Measurements from ENCODE around the gene PTPN12.
"Not testable (repeated sequence)": the region's sequence is repeated elsewhere in the genome, so short reads cannot be mapped to it uniquely, and the experiment has no call there.

PTPN12 gene

DNA sequence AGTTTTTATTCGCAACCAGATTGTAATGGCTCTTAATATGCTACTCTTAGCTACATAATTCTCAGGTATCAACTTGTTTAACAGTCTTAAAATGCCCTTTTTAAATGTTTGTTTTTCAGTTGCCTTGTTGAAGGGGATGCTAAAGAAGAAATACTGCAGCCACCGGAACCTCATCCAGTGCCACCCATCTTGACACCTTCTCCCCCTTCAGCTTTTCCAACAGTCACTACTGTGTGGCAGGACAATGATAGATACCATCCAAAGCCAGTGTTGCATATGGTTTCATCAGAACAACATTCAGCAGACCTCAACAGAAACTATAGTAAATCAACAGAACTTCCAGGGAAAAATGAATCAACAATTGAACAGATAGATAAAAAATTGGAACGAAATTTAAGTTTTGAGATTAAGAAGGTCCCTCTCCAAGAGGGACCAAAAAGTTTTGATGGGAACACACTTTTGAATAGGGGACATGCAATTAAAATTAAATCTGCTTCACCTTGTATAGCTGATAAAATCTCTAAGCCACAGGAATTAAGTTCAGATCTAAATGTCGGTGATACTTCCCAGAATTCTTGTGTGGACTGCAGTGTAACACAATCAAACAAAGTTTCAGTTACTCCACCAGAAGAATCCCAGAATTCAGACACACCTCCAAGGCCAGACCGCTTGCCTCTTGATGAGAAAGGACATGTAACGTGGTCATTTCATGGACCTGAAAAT, 89.7 kb downstream of the PTPN12 start:
- Histone ChIP-seq H3K27ac (ENCODE audit: low read depth in 2 of 2, low read length in 2 of 2) (no peak overlapping the region), H3K9me3 (ENCODE audit: control insufficient read depth in 2 of 2, low read length in 2 of 2) (no peaks in the 10 kb centered on the region), H3K9ac (ENCODE audit: low read depth in 1 of 2, low read length in 2 of 2) (no peak overlapping the region), H3K27me3 (ENCODE audit: control insufficient read depth in 2 of 2, insufficient read depth in 2 of 2, low read length in 2 of 2) (no peaks in the 10 kb centered on the region), H3K4me1 (ENCODE audit: control insufficient read depth in 2 of 2, insufficient read depth in 2 of 2, low read length in 2 of 2) (no peaks in the 10 kb centered on the region), H3K4me3 (ENCODE audit: low read length in 2 of 2) (no peak overlapping the region), H3K36me3 (ENCODE audit: control insufficient read depth in 2 of 2, insufficient read depth in 2 of 2, low read length in 2 of 2) (peaks cover 20 to 26% of the 10 kb centered on the region in 2 donors)

DNA sequence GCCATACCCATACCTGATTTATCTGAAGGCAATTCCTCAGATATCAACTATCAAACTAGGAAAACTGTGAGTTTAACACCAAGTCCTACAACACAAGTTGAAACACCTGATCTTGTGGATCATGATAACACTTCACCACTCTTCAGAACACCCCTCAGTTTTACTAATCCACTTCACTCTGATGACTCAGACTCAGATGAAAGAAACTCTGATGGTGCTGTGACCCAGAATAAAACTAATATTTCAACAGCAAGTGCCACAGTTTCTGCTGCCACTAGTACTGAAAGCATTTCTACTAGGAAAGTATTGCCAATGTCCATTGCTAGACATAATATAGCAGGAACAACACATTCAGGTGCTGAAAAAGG, 90.2 kb downstream of the PTPN12 start:
- H3K9ac ChIP-seq (ENCODE audit: low read depth in 1 of 2, low read length in 2 of 2), result no peak overlapping the region
- no peaks in the 10 kb centered on the region for H3K27me3 ChIP-seq (ENCODE audit: control insufficient read depth in 2 of 2, insufficient read depth in 2 of 2, low read length in 2 of 2)
- H3K27ac ChIP-seq (ENCODE audit: low read depth in 2 of 2, low read length in 2 of 2), result no peak overlapping the region
- no peak overlapping the region for H3K4me3 ChIP-seq (ENCODE audit: low read length in 2 of 2)
- H3K36me3 ChIP-seq (ENCODE audit: control insufficient read depth in 2 of 2, insufficient read depth in 2 of 2, low read length in 2 of 2), result peaks cover 14 to 25% of the 10 kb centered on the region in 2 donors
- H3K9me3 ChIP-seq (ENCODE audit: control insufficient read depth in 2 of 2, low read length in 2 of 2), result no peaks in the 10 kb centered on the region
- H3K4me1 ChIP-seq (ENCODE audit: control insufficient read depth in 2 of 2, insufficient read depth in 2 of 2, low read length in 2 of 2), result no peaks in the 10 kb centered on the region

GRCh38 chr7:77629797-77630196, 92.7 kb downstream of the PTPN12 start:
- Histone ChIP-seq H3K27ac (ENCODE audit: low read depth in 2 of 2, low read length in 2 of 2) (no peak overlapping the region), H3K9me3 (ENCODE audit: control insufficient read depth in 2 of 2, low read length in 2 of 2) (no peaks in the 10 kb centered on the region), H3K4me1 (ENCODE audit: control insufficient read depth in 2 of 2, insufficient read depth in 2 of 2, low read length in 2 of 2) (no peaks in the 10 kb centered on the region), H3K4me3 (ENCODE audit: low read length in 2 of 2) (no peak overlapping the region), H3K27me3 (ENCODE audit: control insufficient read depth in 2 of 2, insufficient read depth in 2 of 2, low read length in 2 of 2) (no peaks in the 10 kb centered on the region), H3K9ac (ENCODE audit: low read depth in 1 of 2, low read length in 2 of 2) (no peak overlapping the region), H3K36me3 (ENCODE audit: control insufficient read depth in 2 of 2, insufficient read depth in 2 of 2, low read length in 2 of 2) (peaks cover 14 to 25% of the 10 kb centered on the region in 2 donors)

- no peaks in the 10 kb centered on the region for H3K27me3 ChIP-seq (ENCODE audit: control insufficient read depth in 2 of 2, insufficient read depth in 2 of 2, low read length in 2 of 2)
- H3K9me3 ChIP-seq (ENCODE audit: control insufficient read depth in 2 of 2, low read length in 2 of 2), result no peaks in the 10 kb centered on the region
- no peaks in the 10 kb centered on the region for H3K4me1 ChIP-seq (ENCODE audit: control insufficient read depth in 2 of 2, insufficient read depth in 2 of 2, low read length in 2 of 2)
- H3K9ac ChIP-seq (ENCODE audit: low read depth in 1 of 2, low read length in 2 of 2), result no peak overlapping the region
- no peak overlapping the region for H3K27ac ChIP-seq (ENCODE audit: low read depth in 2 of 2, low read length in 2 of 2)
- peaks cover 17 to 21% of the 10 kb centered on the region in 2 donors for H3K36me3 ChIP-seq (ENCODE audit: control insufficient read depth in 2 of 2, insufficient read depth in 2 of 2, low read length in 2 of 2)
- H3K4me3 ChIP-seq (ENCODE audit: low read length in 2 of 2), result no peak overlapping the region
Measured at GRCh38 chr7:77631820-77632219, 94.7 kb downstream of the PTPN12 start.

- no peak overlapping the region for H3K27ac ChIP-seq (ENCODE audit: low read depth in 2 of 2, low read length in 2 of 2)
- H3K9ac ChIP-seq (ENCODE audit: low read depth in 1 of 2, low read length in 2 of 2), result no peak overlapping the region
Measured at GRCh38 chr7:77644774-77645173, 107.7 kb downstream of the PTPN12 start.

DNA sequence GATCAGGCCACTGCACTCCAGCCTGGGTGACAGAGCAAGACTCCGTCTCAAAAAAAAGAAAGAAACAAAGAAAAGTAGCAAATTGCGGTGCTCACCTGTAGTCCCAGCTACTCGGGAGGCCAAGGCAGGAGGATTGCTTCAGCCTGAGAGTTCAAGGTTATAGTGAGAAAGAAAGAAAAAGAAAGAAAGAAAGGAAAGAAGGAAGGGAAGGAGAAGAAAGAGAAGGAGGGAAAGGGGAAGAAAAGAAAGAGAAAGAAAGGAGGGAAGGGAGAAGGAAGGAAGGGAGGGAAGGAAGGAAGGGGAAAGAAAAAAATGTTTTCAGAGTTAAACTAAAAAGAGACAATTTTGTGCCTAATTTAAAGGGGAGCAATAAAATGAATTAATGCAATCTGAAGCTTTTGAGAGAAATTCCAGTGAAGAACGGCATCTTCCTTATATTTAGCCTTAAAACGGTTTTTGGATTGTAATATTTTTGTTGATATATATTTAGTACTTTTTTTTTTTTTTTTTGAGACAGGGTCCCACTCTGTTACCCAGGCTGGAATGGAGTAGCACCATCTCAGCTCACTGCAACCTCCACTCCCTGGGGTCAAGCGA, 111.7 kb downstream of the PTPN12 start:
- H3K36me3 ChIP-seq (ENCODE audit: control insufficient read depth in 2 of 2, insufficient read depth in 2 of 2, low read length in 2 of 2), result peaks cover 10 to 12% of the 10 kb centered on the region in 2 donors

More at GRCh38 chr7:77644774-77645173, 107.7 kb downstream of the PTPN12 start:
- H3K36me3 ChIP-seq (ENCODE audit: control insufficient read depth in 2 of 2, insufficient read depth in 2 of 2, low read length in 2 of 2), result peaks cover 10 to 17% of the 10 kb centered on the region in 2 donors
- no peak overlapping the region for H3K4me3 ChIP-seq (ENCODE audit: low read length in 2 of 2)
- H3K4me1 ChIP-seq (ENCODE audit: control insufficient read depth in 2 of 2, insufficient read depth in 2 of 2, low read length in 2 of 2), result no peaks in the 10 kb centered on the region
- H3K9me3 ChIP-seq (ENCODE audit: control insufficient read depth in 2 of 2, low read length in 2 of 2), result no peaks in the 10 kb centered on the region
- H3K27me3 ChIP-seq (ENCODE audit: control insufficient read depth in 2 of 2, insufficient read depth in 2 of 2, low read length in 2 of 2), result no peaks in the 10 kb centered on the region

DNA sequence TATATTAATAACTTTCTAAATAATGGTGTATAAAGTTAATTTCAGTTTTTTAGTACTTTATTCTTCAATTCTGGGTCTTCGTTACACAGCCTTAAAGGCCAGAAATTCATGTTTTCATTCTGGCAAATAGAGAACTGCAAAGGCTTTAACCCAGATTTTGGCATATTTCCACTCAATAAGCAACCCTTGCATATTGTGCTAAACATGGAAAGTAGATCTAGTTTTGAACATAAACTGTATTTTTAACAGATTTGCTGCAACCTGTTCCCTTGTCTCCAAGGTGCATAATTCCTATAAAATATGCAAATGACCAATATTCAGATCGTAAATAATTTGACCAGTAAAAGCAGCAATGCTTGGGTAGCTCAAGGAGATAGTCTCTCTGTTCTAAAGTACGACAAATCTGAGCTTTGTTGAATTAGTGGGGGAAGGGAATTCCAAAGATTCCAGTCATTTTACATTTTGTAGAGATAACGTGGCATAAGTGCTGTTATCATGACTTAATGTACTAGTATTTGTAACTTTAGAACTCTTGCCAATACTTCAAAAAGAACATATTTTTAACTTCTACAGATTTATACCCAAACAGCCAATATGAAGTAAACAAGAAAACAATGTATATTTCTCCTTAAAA, 112.7 kb downstream of the PTPN12 start:
- Histone ChIP-seq H3K9me3 (ENCODE audit: control insufficient read depth in 2 of 2, low read length in 2 of 2) (no peaks in the 10 kb centered on the region), H3K27ac (ENCODE audit: low read depth in 2 of 2, low read length in 2 of 2) (no peak overlapping the region), H3K9ac (ENCODE audit: low read depth in 1 of 2, low read length in 2 of 2) (no peak overlapping the region), H3K4me1 (ENCODE audit: control insufficient read depth in 2 of 2, insufficient read depth in 2 of 2, low read length in 2 of 2) (peaks cover 5 to 9% of the 10 kb centered on the region in 2 donors), H3K4me3 (ENCODE audit: low read length in 2 of 2) (no peak overlapping the region), H3K36me3 (ENCODE audit: control insufficient read depth in 2 of 2, insufficient read depth in 2 of 2, low read length in 2 of 2) (peaks cover 6 to 9% of the 10 kb centered on the region in 2 donors), H3K27me3 (ENCODE audit: control insufficient read depth in 2 of 2, insufficient read depth in 2 of 2, low read length in 2 of 2) (no peaks in the 10 kb centered on the region)

More for the DNA sequence above, 111.7 kb downstream of the PTPN12 start:
- H3K4me3 ChIP-seq (ENCODE audit: low read length in 2 of 2), result no peak overlapping the region
- H3K27me3 ChIP-seq (ENCODE audit: control insufficient read depth in 2 of 2, insufficient read depth in 2 of 2, low read length in 2 of 2), result no peaks in the 10 kb centered on the region
- H3K4me1 ChIP-seq (ENCODE audit: control insufficient read depth in 2 of 2, insufficient read depth in 2 of 2, low read length in 2 of 2), result peaks cover 4 to 8% of the 10 kb centered on the region in 2 donors
- no peak overlapping the region for H3K27ac ChIP-seq (ENCODE audit: low read depth in 2 of 2, low read length in 2 of 2)
- no peaks in the 10 kb centered on the region for H3K9me3 ChIP-seq (ENCODE audit: control insufficient read depth in 2 of 2, low read length in 2 of 2)
- H3K9ac ChIP-seq (ENCODE audit: low read depth in 1 of 2, low read length in 2 of 2), result no peak overlapping the region

GRCh38 chr7:77651575-77652162, 114.6 kb downstream of the PTPN12 start:
- Histone ChIP-seq H3K27ac (ENCODE audit: low read depth in 2 of 2, low read length in 2 of 2) (no peak overlapping the region), H3K27me3 (ENCODE audit: control insufficient read depth in 2 of 2, insufficient read depth in 2 of 2, low read length in 2 of 2) (no peaks in the 10 kb centered on the region), H3K9ac (ENCODE audit: low read depth in 1 of 2, low read length in 2 of 2) (no peak overlapping the region), H3K9me3 (ENCODE audit: control insufficient read depth in 2 of 2, low read length in 2 of 2) (no peaks in the 10 kb centered on the region), H3K36me3 (ENCODE audit: control insufficient read depth in 2 of 2, insufficient read depth in 2 of 2, low read length in 2 of 2) (no peaks in the 10 kb centered on the region), H3K4me3 (ENCODE audit: low read length in 2 of 2) (no peak overlapping the region), H3K4me1 (ENCODE audit: control insufficient read depth in 2 of 2, insufficient read depth in 2 of 2, low read length in 2 of 2) (peaks cover 16 to 22% of the 10 kb centered on the region in 2 donors)

DNA sequence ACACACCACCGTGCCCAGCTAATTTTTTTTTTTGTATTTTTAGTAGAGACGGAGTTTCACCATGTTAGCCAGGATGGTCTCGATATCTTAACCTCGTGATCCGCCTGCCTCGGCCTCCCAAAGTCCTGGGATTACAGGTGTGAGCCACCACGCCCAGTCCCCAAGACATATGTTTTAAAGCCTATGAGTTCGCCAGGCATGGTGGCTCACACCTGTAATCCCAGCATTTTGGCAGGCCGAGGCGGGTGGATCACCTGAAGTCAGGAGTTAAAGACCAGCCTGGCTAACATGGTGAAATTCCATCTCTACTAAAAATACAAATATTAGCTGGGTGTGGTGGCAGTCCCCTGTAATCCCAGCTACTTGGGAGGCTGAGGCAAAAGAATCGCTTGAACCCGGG, 115.7 kb downstream of the PTPN12 start:
- not testable (repeated sequence) for H3K9me3 ChIP-seq (ENCODE audit: control insufficient read depth in 2 of 2, low read length in 2 of 2); H3K27ac ChIP-seq (ENCODE audit: low read depth in 2 of 2, low read length in 2 of 2); H3K36me3 ChIP-seq (ENCODE audit: control insufficient read depth in 2 of 2, insufficient read depth in 2 of 2, low read length in 2 of 2); H3K4me3 ChIP-seq (ENCODE audit: low read length in 2 of 2); H3K9ac ChIP-seq (ENCODE audit: low read depth in 1 of 2, low read length in 2 of 2); H3K27me3 ChIP-seq (ENCODE audit: control insufficient read depth in 2 of 2, insufficient read depth in 2 of 2, low read length in 2 of 2)
- H3K4me1 ChIP-seq (ENCODE audit: control insufficient read depth in 2 of 2, insufficient read depth in 2 of 2, low read length in 2 of 2), result peaks cover 16 to 26% of the 10 kb centered on the region in 2 donors

DNA sequence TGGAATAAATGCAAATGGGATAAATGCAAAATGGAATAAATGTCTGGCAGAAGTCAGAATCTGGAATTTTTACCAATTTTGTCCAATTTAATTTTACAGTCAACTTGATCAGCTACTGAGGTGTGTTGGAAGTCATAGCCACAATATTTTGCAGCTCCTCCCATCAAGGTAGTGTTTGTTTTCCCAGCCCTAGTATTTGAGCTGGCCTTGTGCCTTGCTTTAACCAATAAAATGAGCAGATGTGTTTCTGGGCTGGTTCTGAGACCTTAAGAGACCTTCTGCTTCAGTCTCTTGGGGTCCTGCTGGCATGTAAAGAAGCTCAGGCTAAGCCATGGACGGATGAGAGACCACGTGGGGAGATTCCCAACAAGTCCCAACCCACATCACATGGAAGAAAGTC, 116.5 kb downstream of the PTPN12 start:
- H3K36me3 ChIP-seq (ENCODE audit: control insufficient read depth in 2 of 2, insufficient read depth in 2 of 2, low read length in 2 of 2), result no peaks in the 10 kb centered on the region
- H3K27ac ChIP-seq (ENCODE audit: low read depth in 2 of 2, low read length in 2 of 2), result peak overlapping the region in 1 of 2 donors; percentile 53
- H3K4me1 ChIP-seq (ENCODE audit: control insufficient read depth in 2 of 2, insufficient read depth in 2 of 2, low read length in 2 of 2), result peaks cover 16 to 26% of the 10 kb centered on the region in 2 donors
- H3K4me3 ChIP-seq (ENCODE audit: low read length in 2 of 2), result peak overlapping the region in 1 of 2 donors; percentile 44
- H3K27me3 ChIP-seq (ENCODE audit: control insufficient read depth in 2 of 2, insufficient read depth in 2 of 2, low read length in 2 of 2), result no peaks in the 10 kb centered on the region
- no peaks in the 10 kb centered on the region for H3K9me3 ChIP-seq (ENCODE audit: control insufficient read depth in 2 of 2, low read length in 2 of 2)
- H3K9ac ChIP-seq (ENCODE audit: low read depth in 1 of 2, low read length in 2 of 2), result no peak overlapping the region
